Lung (tissue), 12 donors: Measurements from ENCODE around the gene TENM4. TPM values are rescaled to one million over a fixed set of nuclear protein-coding genes. Genes with fewer than 3 reads are reported as not detected.

ENCODE experiments used
- ATAC-seq: fragments of 200-7000 bp; cut with Tn5 transposase; one replicate; pipeline ENCODE4 v1.9.1; 2020; ENCODE audit warnings: moderate number of reproducible peaks; ENCODE audit not compliant: insufficient read depth, low FRiP score
- DNase-seq, 3 donors: peaks; one replicate each; pipeline ENCODE4 v3.0.0-alpha.2; 2013 to 2017
- H3K27ac ChIP-seq, 2 donors: one replicate each; pipeline ENCODE4 v1.5.1; 2013; ENCODE audit warnings: mild to moderate bottlenecking in 2 of 2, moderate library complexity in 2 of 2, control low read depth in 1 of 2, inconsistent platforms in 1 of 2, low read depth in 1 of 2, low read length in 1 of 2
- H3K27me3 ChIP-seq, 3 donors: one replicate each; pipeline ENCODE4 v1.5.1; 2013; ENCODE audit warnings: low read length in 2 of 3; ENCODE audit not compliant: control insufficient read depth in 3 of 3, insufficient read depth in 3 of 3
- H3K36me3 ChIP-seq, 4 donors: one replicate each; pipeline ENCODE4 v1.5.1; 2013; ENCODE audit warnings: low read length in 4 of 4, mild to moderate bottlenecking in 1 of 4, moderate library complexity in 1 of 4; ENCODE audit not compliant: control insufficient read depth in 4 of 4, insufficient read depth in 4 of 4
- H3K4me1 ChIP-seq, 5 donors: one replicate each; pipeline ENCODE4 v1.5.1; 2013; ENCODE audit warnings: low read length in 5 of 5, mild to moderate bottlenecking in 2 of 5, moderate library complexity in 1 of 5; ENCODE audit not compliant: control insufficient read depth in 5 of 5, insufficient read depth in 5 of 5
- H3K4me3 ChIP-seq: one replicate; pipeline ENCODE4 v1.5.1; 2013; ENCODE audit warnings: mild to moderate bottlenecking, control low read depth, moderate library complexity
- H3K9ac ChIP-seq, 2 donors: one replicate each; pipeline ENCODE4 v1.5.1; 2013; ENCODE audit warnings: low read length in 2 of 2, control low read depth in 1 of 2; ENCODE audit not compliant: insufficient read depth in 1 of 2
- H3K9me3 ChIP-seq, 4 donors: one replicate each; pipeline ENCODE4 v1.5.1; 2013; ENCODE audit warnings: low read length in 3 of 4, mild to moderate bottlenecking in 1 of 4, moderate library complexity in 1 of 4; ENCODE audit not compliant: control insufficient read depth in 4 of 4, insufficient read depth in 3 of 4
- CTCF ChIP-seq: IDR thresholded peaks from 2 replicates; pipeline ENCODE4 v1.5.1; 2012; ENCODE audit warnings: mild to moderate bottlenecking; ENCODE audit errors: control extremely low read depth, extremely low read depth
- WGBS, 2 donors: extraction: QIAGEN DNeasy Blood & Tissue Kit; methylation state at CpG; one replicate each; pipeline ENCODE4 v1.1.7; 2013; 5-methylcytosine and 5-hydroxymethylcytosine counted together
- polyA plus RNA-seq, 2 donors: library from polyadenylated mRNA; stranded (reverse); fragments of 200-250 nt; gene quantifications; one replicate each; pipeline ENCODE4 v1.2.1, GENCODE V29; 2013
- total RNA-seq, 2 donors: library from RNA; depleted of rRNA in 1 of 2; stranded (reverse); fragments of >200 nt in 1 of 2; gene quantifications; one replicate each; pipeline ENCODE4 v1.2.1, GENCODE V29; 2014 to 2021
- donor health status: control.
- donor health status: control.
- donor health status: Bipolar disorder and iron deficiency.
- donor health status: healthy.
- donor health status: DM: yes; HTN: yes; CAD: no.

Gene TENM4
- total and polyA plus RNA-seq, 4 donors: 0.28 to 16.4 (median 3.2) TPM

GRCh38 chr11:79243422-79244210 is 197.2 kb downstream of the TENM4 start:
- H3K36me3 ChIP-seq: no peaks in the 10 kb centered on the region
- 81 to 82% methylated on average over 16 of the region's 16 CpGs for whole genome bisulfite sequencing, 2 donors
- H3K27me3 ChIP-seq: no peaks in the 10 kb centered on the region
- H3K9ac ChIP-seq: no peak overlapping the region
- H3K4me1 ChIP-seq: peaks cover 0 to 1% (median 0%) of the 10 kb centered on the region in 5 donors
- no peak for TF ChIP-seq CTCF
- no peak overlapping the region for H3K4me3 ChIP-seq
- H3K27ac ChIP-seq: no peak overlapping the region
- H3K9me3 ChIP-seq: peaks cover 0 to 1% (median 0%) of the 10 kb centered on the region in 4 donors
- ATAC-seq (no peak), DNase-seq (no peak)

GRCh38 chr11:79242616-79243015 is 198.2 kb downstream of the TENM4 start:
- no peak for TF ChIP-seq CTCF
- Histone ChIP-seq H3K36me3 (no peaks in the 10 kb centered on the region), H3K4me1 (peaks cover 0 to 9% (median 5%) of the 10 kb centered on the region in 5 donors), H3K4me3 (no peak overlapping the region), H3K9me3 (peaks cover 0 to 1% (median 0%) of the 10 kb centered on the region in 4 donors), H3K27me3 (no peaks in the 10 kb centered on the region), H3K9ac (no peak overlapping the region), H3K27ac (no peak overlapping the region)
- WGBS, 2 donors: 88 to 95% methylated on average over 3 of the region's 3 CpGs
- DNase-seq (no peak), ATAC-seq (no peak)

- H3K9me3 ChIP-seq: peaks cover 0 to 1% (median 0%) of the 10 kb centered on the region in 4 donors
- no peaks in the 10 kb centered on the region for H3K36me3 ChIP-seq
- no peak overlapping the region for H3K9ac ChIP-seq
- ATAC-seq (no peak), DNase-seq (no peak)
- H3K27me3 ChIP-seq: no peaks in the 10 kb centered on the region
- H3K27ac ChIP-seq: no peak overlapping the region
- no peak overlapping the region for H3K4me3 ChIP-seq
- peaks cover 0 to 15% (median 9%) of the 10 kb centered on the region in 5 donors for H3K4me1 ChIP-seq
- no peak for TF ChIP-seq CTCF
- 80 to 85% methylated on average over 7 of the region's 7 CpGs for WGBS, 2 donors
These were observed 199.0 kb downstream of the TENM4 start for GRCh38 chr11:79241852-79242241.
